MCF 10A (cell line): ENCODE measurements around the gene RAI1. TPM values are rescaled to one million over a fixed set of nuclear protein-coding genes. Genes with fewer than 3 reads are reported as not detected.

Experiments used
- BruUV-seq: library from RNA; stranded (reverse); fragments of 400-500 nt; replicated peaks from 2 replicates; lab custom pipeline; 2021; lab: Mats Ljungman, UMichigan
- CTCF ChIA-PET: fragments of 300-600 bp; sonication (Branson Sonifier 250); formaldehyde crosslinking; extraction: SDS; loops from one replicate; lab custom pipeline; 2021; ENCODE audit warnings: antibody characterized with exemption, inconsistent platforms; lab: Yijun Ruan, JAX
- POLR2A ChIA-PET: fragments of 300-600, 350-650 bp; sonication (Branson Sonifier 250); formaldehyde crosslinking; extraction: SDS; loops from one replicate; lab custom pipeline; 2020; ENCODE audit warnings: antibody characterized with exemption, inconsistent platforms; lab: Yijun Ruan, JAX
- DNase-seq: peaks from one replicate; pipeline ENCODE4 v3.0.0-alpha.2; 2018; ENCODE audit not compliant: unreplicated experiment
- H3K27ac Mint-ChIP-seq: one replicate; pipeline ENCODE4 v1.8.0; 2022; ENCODE audit warnings: mild to moderate bottlenecking, low read depth, mixed read lengths; ENCODE audit not compliant: unreplicated experiment
- H3K27me3 Mint-ChIP-seq: one replicate; pipeline ENCODE4 v1.8.0; 2022; ENCODE audit warnings: mixed read lengths; ENCODE audit not compliant: insufficient read depth, unreplicated experiment
- H3K36me3 Mint-ChIP-seq: one replicate; pipeline ENCODE4 v1.8.0; 2022; ENCODE audit warnings: mild to moderate bottlenecking, moderate library complexity, mixed read lengths; ENCODE audit not compliant: insufficient read depth, unreplicated experiment
- H3K4me1 Mint-ChIP-seq: one replicate; pipeline ENCODE4 v1.8.0; 2022; ENCODE audit warnings: mixed read lengths; ENCODE audit not compliant: insufficient read depth, unreplicated experiment
- H3K4me3 Mint-ChIP-seq: one replicate; pipeline ENCODE4 v1.8.0; 2022; ENCODE audit warnings: mild to moderate bottlenecking, moderate library complexity, mixed read lengths; ENCODE audit not compliant: unreplicated experiment
- H3K9me3 Mint-ChIP-seq: one replicate; pipeline ENCODE4 v1.8.0; 2022; ENCODE audit warnings: mixed read lengths; ENCODE audit not compliant: unreplicated experiment
- CTCF ChIP-seq: fragments of 200-600 bp; IDR thresholded peaks from one replicate; pipeline ENCODE4 v1.8.0; 2022; ENCODE audit warnings: antibody characterized with exemption, mild to moderate bottlenecking; ENCODE audit not compliant: unreplicated experiment
- intact Hi-C: fragments of 100-400 bp; cut with micrococcal nuclease; formaldehyde crosslinking; loops from 2 replicates; pipeline ENCODE4 v1.14.1; 2022
- total RNA-seq: library from RNA; stranded (reverse); gene quantifications from 2 replicates; pipeline ENCODE4 v1.2.3, GENCODE V29; 2022

Gene RAI1
- total RNA-seq, 1 experiment from 2014 or later = 30.4 TPM

- H3K9me3 Mint-ChIP-seq = no peaks in the 10 kb centered on the region
- peaks cover 13% of the 10 kb centered on the region for H3K27me3 Mint-ChIP-seq
- DNase-seq = no peak
- no peak for TF ChIP-seq CTCF
- POLR2A ChIA-PET = no interaction called here
- peaks cover 21% of the 10 kb centered on the region for H3K4me1 Mint-ChIP-seq
- no peak overlapping the region for H3K4me3 Mint-ChIP-seq
- no TSS peak for BruUV-seq
- CTCF ChIA-PET = interaction anchor here (0.6 to 1.1 kb wide), 4 partner anchors 11 to 855 kb away, joined by 3 to 5 read pairs (median 4); no protein-coding TSS in a partner anchor
- H3K27ac Mint-ChIP-seq = no peak overlapping the region
- no peaks in the 10 kb centered on the region for H3K36me3 Mint-ChIP-seq
- intact Hi-C loops = no loop called here
These were observed 12.3 kb upstream of the RAI1 start for GRCh38 chr17:17668775-17669579.

GRCh38 chr17:17669580-17670235 lies 11.6 kb upstream of the RAI1 start:
- Mint-ChIP-seq H3K36me3 (no peaks in the 10 kb centered on the region), H3K4me3 (no peak overlapping the region), H3K27me3 (peaks cover 13% of the 10 kb centered on the region), H3K9me3 (no peaks in the 10 kb centered on the region), H3K27ac (no peak overlapping the region), H3K4me1 (peaks cover 21% of the 10 kb centered on the region)
- no TSS peak for BruUV-seq
- DNase-seq = no peak
- POLR2A ChIA-PET = interaction anchor here (0.7 kb wide), 1 partner anchor 198 kb away, joined by 3 read pairs; no protein-coding TSS in a partner anchor
- CTCF ChIA-PET = interaction anchor here (0.6 to 0.9 kb wide), 3 partner anchors 11 to 856 kb away, joined by 3 to 5 read pairs (median 4); no protein-coding TSS in a partner anchor
- intact Hi-C loops = no loop called here
- TF ChIP-seq CTCF = no peak

GRCh38 chr17:17670701-17671305 lies 10.5 kb upstream of the RAI1 start:
- H3K36me3 Mint-ChIP-seq = no peaks in the 10 kb centered on the region
- no peak for DNase-seq
- no peak overlapping the region for H3K4me3 Mint-ChIP-seq
- peaks cover 13% of the 10 kb centered on the region for H3K27me3 Mint-ChIP-seq
- intact Hi-C loops = no loop called here
- no peak overlapping the region for H3K27ac Mint-ChIP-seq
- H3K4me1 Mint-ChIP-seq = peaks cover 24% of the 10 kb centered on the region
- TF ChIP-seq CTCF = no peak
- BruUV-seq = no TSS peak
- POLR2A ChIA-PET = interaction anchor here (0.7 to 0.8 kb wide), 2 partner anchors 123 to 197 kb away, joined by 3 read pairs; no protein-coding TSS in a partner anchor
- CTCF ChIA-PET = interaction anchor here (0.9 kb wide), 1 partner anchor 10 kb away, joined by 3 read pairs; no protein-coding TSS in a partner anchor
- no peaks in the 10 kb centered on the region for H3K9me3 Mint-ChIP-seq
